ENCODE data around the gene SRD5A3.
"Not testable (repeated sequence)": the region's sequence is repeated elsewhere in the genome, so short reads cannot be mapped to it uniquely, and the experiment has no call there.

SRD5A3 gene

GRCh38 chr4:55347610-55348228, 1.7 kb downstream of the SRD5A3 start:
- DNase-seq = no peak

GRCh38 chr4:55348466-55348865, 2.4 kb downstream of the SRD5A3 start:
- DNase-seq = no peak

GRCh38 chr4:55350870-55351269, 4.8 kb downstream of the SRD5A3 start:
- not testable (repeated sequence) for DNase-seq

- DNase-seq = no peak
Observed at GRCh38 chr4:55351824-55352223, 5.8 kb downstream of the SRD5A3 start.

GRCh38 chr4:55352726-55353125, 6.7 kb downstream of the SRD5A3 start:
- DNase-seq = no peak

- not testable (repeated sequence) for DNase-seq
Observed at GRCh38 chr4:55353228-55353747, 7.2 kb downstream of the SRD5A3 start.

- DNase-seq = no peak
Observed at GRCh38 chr4:55354648-55355047, 8.6 kb downstream of the SRD5A3 start.

GRCh38 chr4:55355555-55355954, 9.5 kb downstream of the SRD5A3 start:
- DNase-seq = no peak

- DNase-seq = no peak
Observed at GRCh38 chr4:55356991-55357461, 11.0 kb downstream of the SRD5A3 start.

GRCh38 chr4:55358246-55358645, 12.2 kb downstream of the SRD5A3 start:
- DNase-seq = no peak

- no peak for DNase-seq
Observed at GRCh38 chr4:55358668-55359067, 12.6 kb downstream of the SRD5A3 start.

- DNase-seq = no peak
Observed at GRCh38 chr4:55359397-55359916, 13.4 kb downstream of the SRD5A3 start.

GRCh38 chr4:55362938-55363337, 16.9 kb downstream of the SRD5A3 start:
- DNase-seq = not testable (repeated sequence)

GRCh38 chr4:55363691-55364351, 17.8 kb downstream of the SRD5A3 start:
- DNase-seq = no peak

GRCh38 chr4:55364691-55365344, 18.8 kb downstream of the SRD5A3 start:
- no peak for DNase-seq

- DNase-seq = no peak
Observed at GRCh38 chr4:55365345-55365728, 19.3 kb downstream of the SRD5A3 start.

- no peak for DNase-seq
Observed at GRCh38 chr4:55366621-55367020, 20.6 kb downstream of the SRD5A3 start.

GRCh38 chr4:55367084-55367722, 21.2 kb downstream of the SRD5A3 start:
- no peak for DNase-seq

- no peak for DNase-seq
Observed at GRCh38 chr4:55369968-55370367, 23.9 kb downstream of the SRD5A3 start.

- DNase-seq = no peak
Observed at GRCh38 chr4:55372259-55372658, 26.2 kb downstream of the SRD5A3 start.

GRCh38 chr4:55373461-55373860, 27.4 kb downstream of the SRD5A3 start:
- DNase-seq = no peak

- DNase-seq = no peak
Observed at GRCh38 chr4:55376698-55377097, 30.7 kb downstream of the SRD5A3 start.

Measured in activated gamma-delta T cell treated with Interleukin-2 at 50 U/mL for 16 hours (primary cell).